NOMO-1 treated with DMSO at 0.1 percent for 48 hours (cell line): ENCODE data around the gene SUPT5H.
A peak's percentile ranks its signal among the peaks of the same experiment; 100 is the strongest.

Experiments used
- DNase-seq: peaks from one replicate; lab custom pipeline; 2025; ENCODE audit not compliant: unreplicated experiment; lab: John Stamatoyannopoulos, UW

Gene SUPT5H

DNA sequence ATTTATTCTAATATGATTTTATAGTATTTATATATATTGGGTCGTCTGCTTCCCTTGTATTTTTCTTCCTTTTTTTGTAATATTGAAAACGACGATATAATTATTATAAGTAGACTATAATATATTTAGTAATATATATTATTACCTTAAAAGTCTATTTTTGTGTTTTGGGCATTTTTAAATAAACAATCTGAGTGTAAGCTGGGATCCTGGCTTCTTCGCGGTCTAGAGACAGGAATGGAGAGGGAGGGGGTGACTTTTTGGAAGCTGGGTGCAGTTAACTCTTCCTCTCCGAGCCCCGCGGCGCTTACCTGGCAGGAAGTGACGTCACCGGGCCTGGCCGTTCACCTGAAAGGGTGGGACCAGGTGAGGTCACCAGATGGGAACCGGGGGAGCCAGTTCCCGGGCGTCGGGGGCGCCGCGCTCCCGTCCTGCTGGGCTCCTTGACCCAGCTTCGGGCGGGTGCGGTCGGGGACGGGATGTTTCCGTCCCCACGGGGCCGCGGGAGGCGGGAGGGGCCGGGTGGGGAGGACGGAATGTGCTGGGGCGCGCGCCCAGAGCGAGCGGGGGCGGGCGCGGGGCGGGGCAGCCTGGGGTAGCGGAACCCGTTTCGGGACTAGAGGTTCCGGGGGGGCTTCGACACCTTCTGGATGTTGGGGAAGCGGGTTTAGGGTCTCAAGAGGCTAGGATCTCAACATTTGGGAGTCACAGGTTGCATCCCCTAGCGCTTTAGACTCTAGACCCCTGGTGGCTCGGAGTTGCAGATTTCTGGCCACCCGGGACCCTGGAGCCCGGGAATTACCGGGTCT is 36.0 kb upstream of the SUPT5H start:
- DNase-seq = peak; percentile 50

DNA sequence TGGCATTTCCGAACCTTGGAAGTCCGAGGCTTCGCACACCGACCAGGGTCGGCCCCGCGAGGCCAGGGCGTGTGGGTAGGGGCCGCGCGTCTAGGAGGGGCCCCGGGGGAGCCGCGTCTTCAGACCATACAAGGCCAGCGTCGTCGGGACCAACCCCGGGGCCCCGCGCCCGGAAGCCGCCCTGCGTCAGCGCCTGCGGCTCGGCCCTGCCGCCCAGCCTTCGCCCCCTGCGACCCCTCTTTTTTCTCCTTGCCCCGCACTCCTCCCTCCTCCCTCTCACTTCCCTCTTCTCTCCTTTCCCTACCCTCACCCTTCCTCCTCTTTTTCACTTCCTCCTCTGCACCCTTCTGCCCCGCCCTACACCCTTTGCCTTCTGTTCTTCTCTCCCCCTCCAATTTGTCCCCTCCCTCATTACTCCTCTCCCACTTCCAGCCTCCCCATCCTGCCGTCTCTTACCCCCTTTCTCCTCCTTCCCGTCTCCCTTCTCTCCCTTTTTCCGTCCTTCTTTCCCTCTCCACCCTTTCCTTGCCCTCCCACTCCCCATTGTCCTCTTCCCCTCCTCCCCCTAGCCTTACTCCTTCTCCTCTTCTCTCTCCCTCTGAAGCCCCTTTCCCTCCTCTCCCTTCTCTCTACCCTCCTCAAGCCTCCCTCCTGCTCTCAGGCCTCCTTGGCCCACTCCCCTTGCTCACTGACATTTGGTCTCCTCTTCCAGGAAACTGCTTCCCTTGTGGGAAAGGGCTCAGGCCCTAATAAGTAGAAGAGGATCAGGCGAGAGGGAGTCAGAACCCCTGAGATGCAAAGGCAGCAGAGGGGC is 35.2 kb upstream of the SUPT5H start:
- DNase-seq = peak; percentile 91

DNA sequence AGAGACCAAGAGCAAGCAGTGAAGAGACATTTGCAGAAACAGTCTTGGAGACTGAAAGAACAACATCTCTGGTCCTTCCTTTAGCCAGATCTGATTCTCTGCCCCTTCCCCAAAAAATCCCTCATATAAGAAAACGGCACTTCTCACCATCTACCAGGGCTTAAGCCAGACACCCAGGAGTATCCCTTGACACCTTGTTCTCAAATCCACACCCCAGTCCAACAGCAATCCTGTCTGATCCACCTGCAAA is 34.6 kb upstream of the SUPT5H start:
- DNase-seq = no peak

DNA sequence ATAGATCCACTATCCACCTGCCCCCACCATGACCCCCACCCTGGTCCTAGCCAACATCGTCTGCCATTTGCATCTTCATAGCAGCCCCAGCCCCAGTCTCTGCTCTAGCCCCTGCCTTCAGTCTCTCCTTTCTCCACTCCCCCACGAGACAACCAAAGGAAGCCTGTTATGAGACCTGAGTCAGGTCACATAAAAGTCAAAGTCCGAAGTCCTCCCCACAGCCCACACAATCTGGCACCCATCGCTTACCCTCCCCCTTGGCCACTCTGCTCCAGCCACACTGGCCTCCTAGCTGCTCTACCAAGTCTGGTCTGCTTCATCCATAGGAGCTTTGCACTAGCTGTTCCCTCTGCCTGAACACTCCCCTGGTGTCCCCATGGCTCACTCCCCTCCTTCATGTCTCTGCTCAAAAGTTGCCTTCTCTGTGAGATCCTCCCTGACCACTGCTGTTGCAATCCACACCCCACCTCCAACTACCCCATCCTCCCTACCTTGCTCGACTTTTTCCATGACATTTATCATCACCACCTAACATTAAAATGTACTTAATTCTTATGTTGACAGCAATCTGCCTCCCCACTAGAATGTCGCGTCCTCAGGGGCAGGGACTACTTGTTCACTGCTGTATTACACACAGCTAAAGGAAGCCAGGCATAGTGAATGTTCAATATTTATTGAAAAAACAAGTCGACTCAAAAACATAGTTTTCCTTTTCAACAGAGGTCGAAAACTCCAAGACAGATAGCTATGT is 34.1 kb upstream of the SUPT5H start:
- DNase-seq = peak; percentile 52

DNA sequence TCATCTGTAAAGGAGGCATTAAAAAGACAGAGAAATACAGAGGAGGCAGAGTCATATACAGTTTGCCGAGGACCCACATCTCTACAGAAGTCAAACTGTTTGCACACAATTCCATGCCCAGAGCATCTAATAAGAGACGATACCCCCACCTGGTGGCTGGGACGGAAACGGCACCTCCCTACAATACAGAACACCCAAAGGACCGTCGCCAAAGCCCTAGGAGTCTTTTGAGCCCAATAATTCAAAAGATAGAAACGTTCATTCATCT is 33.6 kb upstream of the SUPT5H start:
- peak; percentile 88 for DNase-seq

DNA sequence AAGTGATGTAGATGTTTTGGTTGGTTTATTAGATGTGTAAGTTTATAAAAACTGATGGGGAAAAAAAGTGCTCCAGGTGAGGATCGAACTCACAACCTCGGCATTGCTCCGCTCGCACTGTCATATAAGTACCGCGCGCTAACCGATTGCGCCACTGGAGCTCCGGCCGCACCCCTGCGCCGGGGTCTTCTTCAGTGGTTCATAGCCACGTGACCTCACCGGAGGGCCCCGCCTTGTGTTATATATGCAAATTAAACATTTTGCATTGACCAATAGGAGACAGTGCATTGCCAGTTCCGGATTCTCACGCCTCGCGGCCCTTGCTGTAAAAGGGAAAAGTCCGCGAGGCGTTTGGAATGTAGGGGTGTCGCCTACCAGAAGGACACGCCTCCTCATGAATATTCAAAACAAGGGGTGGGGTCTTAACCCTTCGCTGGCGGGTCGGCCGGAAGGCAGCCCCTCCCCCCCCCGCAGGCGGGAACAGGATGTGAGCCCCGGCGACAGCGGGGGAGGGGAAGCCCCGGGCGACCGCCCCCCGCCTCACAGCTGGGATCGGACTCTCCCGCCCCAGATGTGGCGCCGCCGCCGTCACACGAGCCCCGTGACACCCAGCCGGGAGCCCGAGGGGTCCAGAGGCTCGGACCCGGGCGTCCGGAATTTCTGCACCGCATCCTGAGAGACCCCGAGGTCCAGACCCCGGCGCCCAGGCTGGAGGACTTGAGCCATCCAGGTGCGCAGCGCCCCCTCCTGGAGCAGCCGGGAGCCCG is 33.1 kb upstream of the SUPT5H start, which contains the start of gene PLEKHG2:
PLEKHG2 (plus strand) TSS at position 570 of the 767 bp plus-strand sequence. CDS start 1,418 bp downstream, outside the sequence.
- peak; percentile 99 for DNase-seq

DNA sequence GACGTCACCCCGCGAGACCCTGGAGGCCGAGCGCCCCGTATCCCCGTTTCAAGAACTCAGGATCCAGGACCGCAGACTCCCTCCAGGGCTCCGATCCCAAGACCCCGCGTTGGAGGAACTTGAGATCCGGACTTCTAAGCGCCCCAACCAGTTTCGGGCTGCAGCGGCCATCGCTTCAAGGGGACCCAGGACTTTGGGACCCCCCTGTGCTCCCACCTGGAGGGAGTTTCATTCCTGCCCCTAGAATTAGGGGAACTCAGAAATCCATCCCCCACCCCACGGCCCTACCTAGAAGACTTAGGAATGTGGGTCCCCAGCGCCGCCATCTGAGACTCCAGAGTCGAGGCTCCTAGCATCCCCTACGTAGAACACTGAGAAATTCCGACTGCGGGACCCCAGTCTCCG is 32.5 kb upstream of the SUPT5H start:
- DNase-seq = no peak

DNA sequence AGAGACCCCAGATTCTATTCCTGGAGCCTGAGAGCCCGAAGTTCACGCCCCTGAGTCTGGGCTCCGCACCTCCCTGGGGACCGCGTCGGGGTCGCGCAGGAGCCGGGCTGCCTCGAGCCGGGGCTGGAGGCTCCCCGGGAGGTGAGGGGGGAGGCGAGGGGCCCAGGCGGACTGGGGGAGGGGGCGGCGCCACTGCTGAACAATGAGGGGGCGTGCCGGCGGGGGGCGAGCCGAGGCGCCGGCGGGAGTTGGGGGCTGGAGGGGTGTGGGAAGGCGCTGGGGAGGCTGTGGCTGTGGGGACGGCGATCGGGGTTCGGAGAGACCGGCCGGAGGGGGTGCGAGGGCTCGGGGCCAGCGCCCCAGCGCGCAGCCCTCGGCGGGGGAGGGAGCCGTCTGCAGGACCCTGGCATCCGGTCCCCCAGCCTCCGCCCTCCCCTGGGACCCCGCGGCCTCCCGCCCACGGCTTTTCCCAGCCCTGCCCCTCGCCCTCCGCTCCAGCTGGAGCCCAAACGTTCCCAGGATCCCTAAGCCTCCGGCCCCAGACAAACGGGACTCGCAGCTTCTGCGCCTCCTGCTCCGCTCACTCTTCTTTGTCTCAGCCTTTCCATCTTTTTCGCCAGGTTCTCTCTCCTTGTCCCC is 32.0 kb upstream of the SUPT5H start:
- no peak for DNase-seq

DNA sequence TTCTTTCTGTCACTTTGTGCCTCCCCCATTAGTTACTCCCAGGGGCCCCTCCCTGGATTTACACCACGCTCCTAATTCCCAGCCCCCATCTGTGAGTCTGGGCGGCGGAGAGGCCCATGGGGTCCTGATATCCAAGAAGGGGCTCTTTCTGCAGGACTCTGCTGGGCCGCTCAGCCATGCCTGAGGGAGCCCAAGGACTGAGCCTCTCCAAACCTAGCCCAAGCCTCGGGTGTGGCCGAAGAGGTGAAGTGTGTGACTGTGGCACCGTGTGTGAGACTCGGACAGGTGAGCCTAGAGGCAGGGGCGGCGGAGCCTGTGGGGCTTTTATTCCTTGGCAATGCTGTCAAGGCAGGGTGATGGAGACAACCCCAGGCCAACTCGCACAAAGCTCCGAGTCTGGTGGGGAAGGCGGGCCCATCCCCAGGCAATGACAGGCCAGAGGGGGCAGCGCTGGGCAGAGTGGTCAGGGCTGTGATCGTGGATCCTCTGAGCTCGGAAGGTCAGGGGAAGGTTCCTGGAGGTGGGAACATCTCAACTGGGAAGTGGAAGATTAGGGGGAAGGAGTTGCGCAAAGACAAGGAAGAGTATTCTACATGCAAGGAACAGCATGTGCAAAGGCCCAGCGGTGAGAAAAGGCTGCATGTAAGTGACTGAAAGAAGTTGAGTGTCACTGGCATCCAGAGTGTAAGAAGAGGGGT is 31.3 kb upstream of the SUPT5H start:
- no peak for DNase-seq

DNA sequence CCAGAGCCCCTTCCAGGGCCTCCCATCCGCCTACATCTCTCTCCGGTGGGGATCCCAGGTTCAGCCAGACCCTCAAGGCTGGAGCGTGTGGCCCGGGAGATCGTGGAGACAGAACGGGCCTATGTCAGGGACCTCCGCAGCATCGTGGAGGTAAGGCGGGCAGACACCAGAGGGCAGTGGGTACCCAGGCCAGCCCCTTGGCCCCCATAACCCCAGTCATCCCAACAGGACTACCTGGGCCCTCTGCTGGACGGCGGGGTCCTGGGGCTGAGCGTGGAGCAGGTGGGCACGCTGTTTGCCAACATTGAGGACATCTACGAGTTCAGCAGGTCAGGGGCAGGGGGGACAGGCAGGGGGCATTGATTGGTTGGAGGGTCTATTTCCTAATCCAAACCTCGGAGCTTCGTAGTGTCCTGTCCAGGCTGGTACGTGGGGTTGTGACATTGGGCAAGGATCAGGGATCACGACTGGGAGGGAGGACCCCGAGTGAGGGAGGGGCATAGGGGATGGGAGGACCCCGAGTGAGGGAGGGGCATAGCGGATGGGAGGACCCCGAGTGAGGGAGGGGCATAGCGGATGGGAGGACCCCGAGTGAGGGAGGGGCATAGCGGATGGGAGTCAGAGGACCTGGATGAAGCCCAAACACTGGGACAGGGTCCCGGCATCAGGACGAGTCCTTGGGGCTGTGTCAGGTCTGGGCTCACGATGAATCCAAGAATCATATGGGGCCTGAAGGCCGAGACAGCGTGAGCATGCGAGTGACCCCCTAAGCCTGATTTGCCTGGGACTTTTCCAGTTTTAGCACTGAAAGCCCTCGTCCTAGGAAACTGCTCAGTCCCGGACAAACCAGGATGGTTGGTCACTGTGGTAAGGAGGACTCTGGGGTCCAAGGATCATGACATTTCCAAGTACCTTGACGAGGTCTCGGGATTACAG is 30.0 kb upstream of the SUPT5H start:
- DNase-seq = no peak

DNA sequence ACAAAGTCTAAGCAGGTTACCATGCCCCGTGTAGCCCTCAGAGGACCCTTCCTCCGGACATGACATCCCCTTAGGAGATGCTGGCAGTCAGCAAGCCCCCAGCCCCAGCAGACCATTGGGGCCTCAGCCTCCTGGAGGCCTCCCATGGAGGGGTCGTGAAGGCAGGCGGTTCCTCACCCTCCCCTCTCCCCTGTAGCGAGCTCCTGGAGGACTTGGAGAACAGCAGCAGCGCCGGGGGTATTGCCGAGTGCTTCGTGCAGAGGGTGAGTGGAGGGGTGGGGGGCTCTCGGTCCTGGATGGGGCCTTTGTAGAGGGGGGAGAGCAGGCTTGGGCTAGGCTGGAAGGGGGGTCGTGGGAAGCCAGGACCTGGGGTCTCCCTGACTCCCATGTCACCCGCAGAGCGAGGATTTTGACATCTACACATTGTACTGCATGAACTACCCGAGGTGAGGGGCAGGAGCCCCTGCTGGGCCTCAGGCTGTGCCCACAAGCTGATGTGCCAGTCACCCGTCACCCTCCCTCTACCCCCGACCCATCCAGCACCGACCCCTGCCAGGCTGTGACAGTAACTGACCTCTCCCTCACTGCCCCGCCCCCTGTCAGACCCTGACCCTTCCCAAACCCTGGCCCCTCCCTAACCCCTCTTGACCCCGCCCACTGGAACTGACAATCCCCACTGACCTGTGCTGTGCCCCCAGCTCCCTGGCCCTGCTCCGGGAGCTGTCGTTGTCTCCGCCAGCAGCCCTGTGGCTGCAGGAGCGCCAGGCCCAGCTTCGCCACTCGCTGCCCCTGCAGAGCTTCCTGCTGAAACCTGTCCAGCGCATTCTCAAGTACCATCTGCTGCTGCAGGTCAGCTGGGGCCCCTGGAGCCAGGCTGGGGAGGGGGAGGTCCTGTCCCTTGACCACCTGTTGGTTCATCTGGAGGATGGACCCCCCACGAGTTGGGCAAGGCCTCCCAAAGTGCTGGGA is 28.9 kb upstream of the SUPT5H start:
- DNase-seq = no peak

DNA sequence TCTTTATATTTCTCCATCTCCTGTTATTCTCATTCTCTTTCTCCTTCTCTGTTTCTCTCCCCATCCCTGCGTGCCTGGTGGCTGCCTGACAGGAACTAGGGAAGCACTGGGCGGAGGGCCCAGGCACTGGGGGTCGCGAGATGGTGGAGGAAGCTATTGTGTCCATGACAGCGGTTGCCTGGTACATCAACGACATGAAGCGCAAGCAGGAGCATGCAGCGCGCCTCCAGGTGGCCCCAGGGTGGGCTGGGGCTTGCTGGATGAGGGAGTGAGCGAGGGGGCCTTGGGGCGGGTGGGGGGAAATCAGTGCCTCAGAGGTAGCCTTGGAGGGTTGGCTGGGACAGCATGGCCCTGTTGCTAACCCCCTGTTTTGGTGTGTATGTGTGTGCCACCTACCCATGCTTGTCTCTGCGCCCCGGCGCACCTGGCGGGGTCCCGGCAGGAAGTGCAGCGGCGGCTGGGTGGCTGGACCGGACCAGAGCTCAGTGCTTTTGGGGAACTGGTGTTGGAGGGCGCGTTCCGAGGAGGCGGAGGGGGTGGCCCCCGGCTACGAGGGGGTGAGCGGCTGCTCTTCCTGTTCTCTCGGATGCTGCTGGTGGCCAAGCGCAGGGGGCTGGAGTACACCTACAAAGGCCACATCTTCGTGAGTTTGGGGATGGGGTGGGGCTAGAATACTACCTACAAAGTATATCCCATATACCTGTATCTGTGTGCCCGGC is 27.8 kb upstream of the SUPT5H start:
- DNase-seq = no peak

DNA sequence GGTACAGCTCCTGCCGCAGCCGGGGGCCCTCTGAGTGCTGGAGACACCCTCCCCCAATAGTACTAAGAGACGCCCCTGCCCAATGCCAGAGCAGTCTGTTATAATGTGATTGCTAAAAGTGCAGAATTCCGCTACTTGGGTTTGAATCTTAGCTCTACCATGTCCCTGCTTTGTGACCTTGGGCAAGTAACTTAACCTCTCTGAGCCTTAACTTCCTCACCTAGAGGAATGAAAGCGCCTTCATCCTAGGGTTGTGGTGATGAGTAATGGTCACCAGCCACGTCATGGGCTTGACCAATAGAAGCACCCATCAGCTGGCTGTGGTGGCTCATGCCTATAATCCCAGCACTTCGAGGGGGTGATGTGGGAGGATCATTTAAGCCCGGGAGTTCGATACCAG is 26.4 kb upstream of the SUPT5H start:
- no peak for DNase-seq

DNA sequence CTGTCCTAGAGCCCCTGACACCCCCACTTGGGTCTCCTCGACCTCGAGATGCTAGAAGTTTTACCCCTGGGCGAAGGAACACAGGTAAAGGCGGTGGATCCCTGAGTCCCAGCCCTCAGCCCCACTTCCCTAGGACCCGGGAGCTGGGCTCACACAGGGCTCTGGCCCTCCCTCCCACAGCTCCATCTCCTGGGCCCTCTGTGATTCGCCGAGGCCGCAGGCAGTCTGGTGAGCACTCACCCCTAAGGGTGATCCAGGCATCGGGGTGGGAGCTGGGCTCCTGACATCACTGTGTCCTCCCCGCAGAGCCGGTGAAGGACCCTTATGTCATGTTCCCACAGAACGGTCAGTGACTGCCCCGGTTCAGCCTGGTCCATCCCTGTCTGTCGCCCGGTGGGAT is 24.6 kb upstream of the SUPT5H start:
- DNase-seq = no peak

DNA sequence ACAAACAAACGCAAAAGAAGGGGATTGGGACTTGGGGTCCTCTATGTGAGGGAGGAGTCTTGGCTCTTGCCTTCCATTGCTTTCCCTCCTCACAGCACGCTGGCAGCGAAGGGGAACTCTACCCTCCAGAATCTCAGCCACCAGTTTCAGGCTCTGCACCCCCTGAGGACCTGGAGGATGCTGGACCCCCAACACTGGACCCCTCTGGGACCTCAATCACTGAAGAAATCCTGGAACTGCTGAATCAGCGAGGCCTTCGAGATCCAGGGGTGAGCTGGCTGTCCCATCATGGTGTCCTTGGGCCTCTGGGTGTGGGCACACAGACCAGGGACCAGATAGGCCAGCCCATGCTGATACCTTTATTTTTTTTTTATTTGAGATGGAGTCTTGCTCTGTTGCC is 23.4 kb upstream of the SUPT5H start:
- no peak for DNase-seq

DNA sequence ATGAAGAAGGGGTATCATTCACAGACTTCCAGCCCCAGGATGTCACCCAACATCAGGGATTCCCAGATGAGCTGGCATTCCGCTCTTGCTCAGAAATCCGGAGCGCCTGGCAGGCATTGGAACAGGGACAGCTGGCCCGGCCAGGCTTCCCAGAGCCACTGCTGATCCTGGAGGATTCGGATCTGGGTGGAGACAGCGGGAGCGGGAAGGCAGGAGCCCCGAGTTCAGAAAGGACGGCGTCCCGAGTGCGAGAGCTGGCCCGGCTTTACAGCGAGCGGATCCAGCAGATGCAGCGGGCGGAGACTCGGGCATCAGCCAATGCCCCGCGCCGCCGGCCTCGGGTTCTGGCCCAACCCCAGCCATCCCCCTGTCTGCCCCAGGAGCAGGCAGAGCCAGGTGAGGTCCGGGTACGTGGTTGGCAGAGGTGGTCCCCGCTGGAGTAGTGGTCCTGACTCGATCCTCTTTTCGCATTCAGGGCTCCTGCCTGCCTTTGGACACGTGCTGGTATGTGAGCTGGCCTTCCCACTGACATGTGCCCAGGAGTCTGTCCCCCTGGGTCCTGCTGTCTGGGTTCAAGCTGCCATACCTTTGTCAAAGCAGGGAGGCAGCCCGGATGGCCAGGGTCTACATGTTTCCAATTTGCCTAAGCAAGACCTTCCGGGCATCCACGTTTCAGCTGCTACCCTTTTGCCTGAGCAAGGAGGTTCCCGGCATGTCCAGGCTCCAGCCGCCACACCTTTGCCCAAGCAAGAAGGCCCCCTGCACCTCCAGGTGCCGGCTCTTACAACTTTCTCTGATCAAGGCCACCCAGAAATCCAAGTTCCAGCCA is 21.9 kb upstream of the SUPT5H start:
- no peak for DNase-seq

DNA sequence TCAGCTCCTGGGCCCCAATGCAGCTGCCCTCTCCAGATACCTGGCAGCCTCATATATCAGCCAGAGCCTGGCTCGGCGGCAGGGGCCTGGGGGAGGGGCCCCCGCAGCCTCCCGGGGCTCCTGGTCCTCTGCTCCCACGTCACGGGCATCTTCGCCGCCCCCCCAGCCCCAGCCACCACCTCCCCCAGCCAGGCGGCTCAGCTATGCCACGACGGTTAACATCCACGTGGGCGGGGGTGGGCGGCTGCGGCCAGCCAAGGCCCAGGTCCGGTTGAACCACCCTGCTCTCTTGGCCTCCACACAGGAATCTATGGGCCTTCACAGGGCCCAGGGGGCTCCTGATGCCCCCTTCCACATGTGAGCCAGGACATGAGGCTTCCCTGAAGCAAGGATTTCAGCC is 20.4 kb upstream of the SUPT5H start:
- DNase-seq = no peak
